HG03469 (cell line): ENCODE data around the gene TMEM247.
"Not testable (repeated sequence)": the region's sequence is repeated elsewhere in the genome, so short reads cannot be mapped to it uniquely, and the experiment has no call there.

Source experiments
- ATAC-seq: cut with Tn5 transposase; IDR thresholded peaks from one replicate; pipeline ENCODE4 v1.9.1; 2021; ENCODE audit warnings: mild to moderate bottlenecking, moderate library complexity, moderate number of reproducible peaks; ENCODE audit not compliant: unreplicated experiment

TMEM247 gene

DNA sequence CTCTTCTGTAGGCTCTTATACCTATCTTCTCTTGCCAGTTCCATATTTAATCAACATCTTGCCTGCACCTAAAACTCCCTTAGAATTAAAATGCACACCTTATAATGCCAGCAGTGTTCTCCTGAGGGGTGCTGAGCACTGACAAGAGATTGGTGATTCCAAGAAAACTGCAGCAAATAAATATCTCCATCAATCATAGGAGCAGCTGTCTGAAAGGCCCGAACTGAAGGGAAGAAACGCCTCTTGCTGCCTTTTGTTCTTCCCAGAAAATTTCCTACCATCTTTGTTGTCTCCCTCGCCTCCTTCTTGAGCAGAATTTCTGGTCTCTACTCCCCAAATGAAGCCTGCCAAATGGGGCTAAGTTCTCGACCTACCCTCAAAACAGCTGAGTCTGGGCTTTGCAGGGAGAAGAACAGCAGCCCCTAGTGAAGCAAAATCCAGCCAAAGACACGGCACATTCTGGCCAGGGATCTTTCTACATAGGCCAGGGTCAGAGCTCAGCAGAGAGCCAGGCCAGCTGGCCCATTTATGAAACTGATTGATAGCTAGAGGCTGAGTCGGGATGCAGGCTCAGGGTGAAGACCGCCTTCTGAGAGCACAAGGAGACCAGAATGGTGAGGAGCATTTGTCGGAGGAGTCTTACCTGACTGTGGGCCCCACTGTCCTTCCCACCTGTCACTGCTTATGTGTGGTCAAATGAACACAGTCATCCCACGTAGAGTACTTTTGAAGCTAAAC, 20.4 kb upstream of the TMEM247 start:
- ATAC-seq, result no peak

DNA sequence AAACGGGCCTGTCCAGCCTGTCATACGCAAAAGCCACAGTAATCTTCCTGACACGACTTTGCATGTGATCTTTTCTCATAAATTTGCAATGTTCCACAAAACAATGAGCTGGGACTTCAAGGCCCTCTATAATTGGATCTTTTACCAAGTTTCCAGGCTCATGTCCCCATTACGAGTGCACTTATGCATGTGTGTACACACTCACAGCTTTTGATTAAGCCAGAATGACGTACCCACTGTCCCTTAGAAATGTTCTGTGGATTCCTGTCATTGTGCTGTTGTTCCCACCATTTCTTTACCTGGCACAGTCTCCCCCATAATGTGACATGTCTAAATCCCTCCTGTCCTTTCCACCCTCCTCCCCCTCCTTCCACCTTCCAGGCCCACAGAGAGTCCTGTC, 19.7 kb upstream of the TMEM247 start:
- no peak for ATAC-seq

GRCh38 chr2:46460241-46460921, 19.0 kb upstream of the TMEM247 start:
- no peak for ATAC-seq

DNA sequence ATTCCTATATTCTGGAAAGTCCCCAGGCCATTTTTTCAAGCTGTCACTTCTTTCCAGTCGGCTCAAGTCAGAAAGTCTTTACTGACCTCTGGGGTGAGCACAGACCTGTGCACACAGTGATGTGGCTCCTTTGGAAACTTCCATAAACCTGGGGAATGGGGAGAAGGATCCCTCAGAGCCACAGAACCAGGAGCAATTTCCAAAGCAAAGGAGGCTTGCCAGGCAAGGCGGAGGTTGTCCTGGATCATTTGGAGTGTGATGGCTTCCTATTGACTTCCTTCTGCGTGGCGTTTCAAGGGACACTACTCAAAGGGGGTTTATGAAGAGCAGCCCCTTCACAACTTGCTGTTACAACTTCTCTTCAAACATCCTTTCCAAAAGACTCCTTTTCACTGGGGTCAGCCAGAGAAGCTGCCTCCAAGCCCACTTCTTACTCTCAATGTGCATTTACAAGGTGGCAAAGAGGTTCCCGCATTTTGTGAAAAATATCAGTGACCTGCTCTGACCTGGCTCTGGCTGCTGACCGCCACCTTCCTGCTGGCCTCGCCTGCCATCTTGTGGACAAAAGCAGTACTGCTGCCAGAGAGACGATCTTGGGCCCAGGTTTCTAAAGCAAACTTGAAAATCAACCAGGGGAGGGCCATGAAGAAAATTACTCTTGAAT, 18.2 kb upstream of the TMEM247 start:
- no peak for ATAC-seq

GRCh38 chr2:46461709-46462171, 17.6 kb upstream of the TMEM247 start:
- ATAC-seq, result peak; percentile 39

GRCh38 chr2:46462936-46463335, 16.4 kb upstream of the TMEM247 start:
- ATAC-seq, result no peak

GRCh38 chr2:46469116-46469515, 10.2 kb upstream of the TMEM247 start:
- no peak for ATAC-seq

DNA sequence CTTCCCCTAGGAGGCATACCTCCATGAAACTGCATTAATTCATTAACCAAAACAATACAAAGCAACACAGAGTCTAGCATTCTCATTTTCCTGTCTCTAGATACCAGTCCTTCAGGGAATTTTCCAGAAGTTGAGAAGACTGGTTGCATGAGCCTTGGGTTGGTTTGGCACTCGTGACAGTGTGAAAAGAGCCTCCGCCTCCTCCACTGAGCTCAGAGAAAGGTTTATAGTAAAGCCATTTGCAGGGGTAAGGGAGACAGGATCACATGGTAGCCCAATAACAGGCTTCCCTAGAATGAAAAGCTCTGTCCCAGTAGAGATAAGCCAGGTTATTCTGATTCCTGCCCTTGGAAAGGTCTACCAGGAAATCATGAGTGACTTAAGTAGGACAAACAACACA, 9.7 kb upstream of the TMEM247 start:
- no peak for ATAC-seq

DNA sequence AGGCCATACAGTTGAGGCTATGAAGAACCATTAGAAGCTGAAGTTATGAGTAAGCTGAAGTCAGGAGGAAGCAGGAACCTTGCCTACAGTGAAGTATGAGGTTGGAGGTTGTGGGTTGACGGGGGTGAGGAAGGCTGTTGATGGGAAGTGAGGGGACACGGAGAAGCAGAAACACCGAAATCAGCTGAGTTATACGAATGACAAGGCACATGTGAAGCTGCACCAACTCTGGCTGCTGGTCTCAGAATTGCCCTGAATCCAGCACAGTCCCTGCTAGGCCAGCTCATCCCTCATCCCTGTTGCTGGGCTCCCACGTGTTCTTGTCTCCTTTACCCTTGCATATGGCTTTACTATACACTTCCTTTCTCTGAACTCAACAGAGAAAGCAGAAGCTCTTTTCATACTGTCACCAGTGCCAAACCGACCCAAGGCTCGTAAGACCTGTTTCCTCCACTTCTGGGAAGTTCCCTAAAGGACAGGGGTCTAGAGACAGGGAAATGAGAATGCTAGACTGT, 9.2 kb upstream of the TMEM247 start:
- ATAC-seq, result no peak

GRCh38 chr2:46471019-46471583, 8.3 kb upstream of the TMEM247 start:
- no peak for ATAC-seq

GRCh38 chr2:46471697-46472096, 7.7 kb upstream of the TMEM247 start:
- no peak for ATAC-seq

GRCh38 chr2:46472165-46472564, 7.2 kb upstream of the TMEM247 start:
- not testable (repeated sequence) for ATAC-seq

- not testable (repeated sequence) for ATAC-seq
Measured at GRCh38 chr2:46477462-46477861, 1.9 kb upstream of the TMEM247 start.

DNA sequence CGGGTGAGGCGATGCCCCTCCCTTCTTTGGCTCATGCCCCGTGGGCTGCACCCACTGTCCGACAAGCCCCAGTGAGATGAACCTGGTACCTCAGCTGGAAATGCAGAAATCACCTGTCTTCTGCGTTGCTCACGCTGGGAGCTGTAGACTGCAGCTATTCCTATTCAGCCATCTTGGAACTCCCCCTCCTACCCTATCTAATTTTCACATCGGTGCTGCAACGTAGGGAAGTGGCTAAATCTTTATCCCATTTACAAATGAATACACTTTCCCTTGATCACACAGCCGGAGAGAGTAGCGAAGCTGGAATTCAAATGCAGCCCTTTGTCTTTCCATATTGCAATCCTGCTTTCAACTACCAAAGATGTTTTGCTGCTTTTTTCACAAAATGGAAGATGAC, 1.4 kb upstream of the TMEM247 start:
- no peak for ATAC-seq

DNA sequence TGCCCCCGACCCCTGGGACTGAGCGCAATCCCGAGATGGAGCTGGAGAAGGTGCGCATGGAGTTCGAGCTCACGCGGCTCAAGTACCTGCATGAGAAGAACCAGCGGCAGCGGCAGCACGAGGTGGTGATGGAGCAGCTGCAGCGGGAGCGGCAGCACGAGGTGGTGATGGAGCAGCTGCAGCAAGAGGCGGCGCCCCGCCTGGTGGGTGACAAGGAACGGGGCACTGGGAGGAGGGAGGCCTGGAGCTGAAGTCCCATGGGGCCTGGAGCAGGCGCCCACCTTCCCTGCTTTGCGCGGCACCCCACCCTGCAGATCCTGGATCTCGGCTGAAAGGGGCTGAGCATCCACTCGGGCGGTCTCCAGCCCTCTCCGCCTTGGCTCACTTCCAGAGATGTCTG, 1.2 kb downstream of the TMEM247 start:
- no peak for ATAC-seq

GRCh38 chr2:46481198-46482193, 2.1 kb downstream of the TMEM247 start:
- no peak for ATAC-seq

DNA sequence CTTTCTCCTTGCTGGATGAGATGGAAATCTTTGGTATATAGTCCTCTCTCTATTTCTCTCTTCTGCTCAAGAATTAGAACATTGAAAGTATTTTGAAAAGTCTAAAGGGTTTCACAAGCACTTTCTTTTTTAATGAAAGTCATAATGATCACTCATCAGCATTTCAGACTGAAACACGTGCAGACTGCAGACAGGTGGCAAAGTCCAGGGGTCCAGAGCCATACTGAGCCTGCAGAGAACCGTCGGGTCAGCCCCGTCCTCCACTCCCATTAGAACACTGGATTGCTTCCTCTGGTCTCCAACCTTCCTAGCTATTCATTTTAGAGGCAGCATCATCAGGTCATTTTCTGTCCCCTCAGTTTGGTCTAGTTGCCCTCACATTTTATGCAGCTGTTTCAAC, 3.1 kb downstream of the TMEM247 start:
- ATAC-seq, result no peak

- no peak for ATAC-seq
Measured at GRCh38 chr2:46485002-46485401, 5.6 kb downstream of the TMEM247 start.

DNA sequence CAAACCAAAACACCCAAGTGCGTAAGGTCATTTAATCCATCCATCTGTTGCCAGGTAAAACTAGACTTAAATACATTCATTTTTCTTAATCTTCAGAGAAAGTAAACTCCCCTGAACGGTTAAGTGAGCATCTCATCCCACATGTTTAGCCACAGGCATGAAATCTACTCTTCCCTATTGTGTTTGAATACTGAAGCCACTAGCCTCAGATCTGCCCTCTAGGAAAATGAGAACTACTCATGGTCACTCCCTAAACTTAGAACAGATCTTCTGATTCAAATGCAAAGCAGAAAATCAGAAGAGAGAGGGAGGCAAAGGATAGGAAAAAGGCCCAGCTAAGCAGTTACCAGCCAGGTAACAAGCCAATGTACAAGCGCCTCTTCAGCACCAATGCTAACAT, 7.1 kb downstream of the TMEM247 start:
- no peak for ATAC-seq

GRCh38 chr2:46487667-46488335, 8.4 kb downstream of the TMEM247 start:
- no peak for ATAC-seq
